ENCODE measurements around the gene EPO.
"Not testable (repeated sequence)": the region's sequence is repeated elsewhere in the genome, so short reads cannot be mapped to it uniquely, and the experiment has no call there.

The EPO gene

GRCh38 chr7:100692578-100692961 is 27.7 kb upstream of the EPO start:
- in situ Hi-C loops (cut with MboI; ENCODE audit: low pct_unique_long_range_greater_than_20kb, low sequenced_read_pairs, unreplicated experiment): no loop called here
- no peak for TF ChIP-seq CTCF (IDR thresholded peaks at IDR 0.05; ENCODE audit: extremely low read depth, insufficient read depth, missing control alignments)
- no peak for DNase-seq (ENCODE audit: low spot score)

GRCh38 chr7:100693312-100694097 is 26.8 kb upstream of the EPO start:
- TF ChIP-seq CTCF (IDR thresholded peaks at IDR 0.05; ENCODE audit: extremely low read depth, insufficient read depth, missing control alignments): no peak
- peak; percentile 34 for DNase-seq (ENCODE audit: low spot score)
- in situ Hi-C loops (cut with MboI; ENCODE audit: low pct_unique_long_range_greater_than_20kb, low sequenced_read_pairs, unreplicated experiment): no loop called here

- peak; percentile 93 for DNase-seq (ENCODE audit: low spot score)
- no peak for TF ChIP-seq CTCF (IDR thresholded peaks at IDR 0.05; ENCODE audit: extremely low read depth, insufficient read depth, missing control alignments)
- in situ Hi-C loops (cut with MboI; ENCODE audit: low pct_unique_long_range_greater_than_20kb, low sequenced_read_pairs, unreplicated experiment): no loop called here
Measured at GRCh38 chr7:100694098-100694745, 26.0 kb upstream of the EPO start, which contains the start of gene GIGYF1. TSS of gene GIGYF1 (minus strand) at chr7:100694250. CDS start at chr7:100688238, 6,012 bp downstream.

GRCh38 chr7:100696123-100696521 is 24.1 kb upstream of the EPO start:
- TF ChIP-seq CTCF (IDR thresholded peaks at IDR 0.05; ENCODE audit: extremely low read depth, insufficient read depth, missing control alignments): no peak
- no peak for DNase-seq (ENCODE audit: low spot score)
- in situ Hi-C loops (cut with MboI; ENCODE audit: low pct_unique_long_range_greater_than_20kb, low sequenced_read_pairs, unreplicated experiment): no loop called here

- DNase-seq (ENCODE audit: low spot score): no peak
- no peak for TF ChIP-seq CTCF (IDR thresholded peaks at IDR 0.05; ENCODE audit: extremely low read depth, insufficient read depth, missing control alignments)
- in situ Hi-C loops (cut with MboI; ENCODE audit: low pct_unique_long_range_greater_than_20kb, low sequenced_read_pairs, unreplicated experiment): no loop called here
Measured at GRCh38 chr7:100699018-100699417, 21.2 kb upstream of the EPO start.

- not testable (repeated sequence) for DNase-seq (ENCODE audit: low spot score)
- in situ Hi-C loops (cut with MboI; ENCODE audit: low pct_unique_long_range_greater_than_20kb, low sequenced_read_pairs, unreplicated experiment): loop anchor here (10.0 kb wide), 1 partner anchor 154 kb away; the partner anchor contains the start of gene SLC12A9
Measured at GRCh38 chr7:100701089-100701488, 19.2 kb upstream of the EPO start.

GRCh38 chr7:100705320-100705752 is 14.9 kb upstream of the EPO start:
- peak; percentile 92 for TF ChIP-seq CTCF (IDR thresholded peaks at IDR 0.05; ENCODE audit: extremely low read depth, insufficient read depth, missing control alignments)
- DNase-seq (ENCODE audit: low spot score): peak; percentile 84
- in situ Hi-C loops (cut with MboI; ENCODE audit: low pct_unique_long_range_greater_than_20kb, low sequenced_read_pairs, unreplicated experiment): loop anchor here (10.0 kb wide), 1 partner anchor 149 kb away; the partner anchor contains the start of gene SLC12A9

All from GM13977 (cell line).